MM.1S (cell line): ENCODE data around the gene TIE1.

Source experiments
- EZH2 ChIP-seq: fragments of 300-600 bp; sonication (generic); optimal IDR thresholded peaks from 2 replicates; pipeline ENCODE3; 2017; ENCODE audit warnings: low read depth, mild to moderate bottlenecking, antibody characterized with exemption, low read length, mixed read lengths
- TF ChIP-seq, protein P1 (sequence below): fragments of 300-600 bp; sonication (generic); IDR thresholded peaks from 2 replicates; pipeline ENCODE4 v1.5.1; 2016; ENCODE audit warnings: antibody characterized with exemption, low read length, mixed read lengths

DNA sequence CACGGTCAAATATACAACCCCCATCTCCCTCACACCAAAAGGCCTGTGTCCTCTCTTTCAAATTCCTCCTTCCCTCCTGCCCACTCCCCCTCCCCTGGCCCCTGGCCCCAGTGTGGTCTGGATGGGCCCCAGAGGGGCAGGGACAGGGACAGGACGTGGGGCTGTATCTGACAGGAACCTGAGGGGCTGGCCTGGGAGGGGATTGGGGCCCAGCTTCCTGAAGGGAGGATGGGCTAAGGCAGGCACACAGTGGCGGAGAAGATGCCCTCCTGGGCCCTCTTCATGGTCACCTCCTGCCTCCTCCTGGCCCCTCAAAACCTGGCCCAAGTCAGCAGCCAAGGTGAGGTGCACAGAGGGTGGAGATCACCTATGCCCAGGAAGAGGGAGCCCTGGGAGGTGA lies 36.8 kb downstream of the TIE1 start, which contains the start of gene MPL:
- TF ChIP-seq EZH2 = no peak
- TF ChIP-seq, protein P1, sequence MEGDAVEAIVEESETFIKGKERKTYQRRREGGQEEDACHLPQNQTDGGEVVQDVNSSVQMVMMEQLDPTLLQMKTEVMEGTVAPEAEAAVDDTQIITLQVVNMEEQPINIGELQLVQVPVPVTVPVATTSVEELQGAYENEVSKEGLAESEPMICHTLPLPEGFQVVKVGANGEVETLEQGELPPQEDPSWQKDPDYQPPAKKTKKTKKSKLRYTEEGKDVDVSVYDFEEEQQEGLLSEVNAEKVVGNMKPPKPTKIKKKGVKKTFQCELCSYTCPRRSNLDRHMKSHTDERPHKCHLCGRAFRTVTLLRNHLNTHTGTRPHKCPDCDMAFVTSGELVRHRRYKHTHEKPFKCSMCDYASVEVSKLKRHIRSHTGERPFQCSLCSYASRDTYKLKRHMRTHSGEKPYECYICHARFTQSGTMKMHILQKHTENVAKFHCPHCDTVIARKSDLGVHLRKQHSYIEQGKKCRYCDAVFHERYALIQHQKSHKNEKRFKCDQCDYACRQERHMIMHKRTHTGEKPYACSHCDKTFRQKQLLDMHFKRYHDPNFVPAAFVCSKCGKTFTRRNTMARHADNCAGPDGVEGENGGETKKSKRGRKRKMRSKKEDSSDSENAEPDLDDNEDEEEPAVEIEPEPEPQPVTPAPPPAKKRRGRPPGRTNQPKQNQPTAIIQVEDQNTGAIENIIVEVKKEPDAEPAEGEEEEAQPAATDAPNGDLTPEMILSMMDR = no peak
